Epithelial cell of esophagus (primary cell): ENCODE data around the gene ATP2C1.
A peak's percentile ranks its signal among the peaks of the same experiment; 100 is the strongest.

Source experiments
- DNase-seq: peaks from one replicate; pipeline ENCODE4 v3.0.0; 2010; ENCODE audit warnings: low read depth
- H3K4me3 ChIP-seq: 2 replicates; pipeline ENCODE4 v1.5.1; 2011; ENCODE audit warnings: mild to moderate bottlenecking, low read length, control low read depth
- TF ChIP-seq, protein P1 (sequence below): IDR thresholded peaks from 2 replicates; pipeline ENCODE4 v1.5.1; 2011; ENCODE audit warnings: low read depth, mild to moderate bottlenecking, low read length, control low read depth, inconsistent platforms; ENCODE audit not compliant: insufficient read depth; ENCODE audit errors: missing control alignments

ATP2C1 gene

DNA sequence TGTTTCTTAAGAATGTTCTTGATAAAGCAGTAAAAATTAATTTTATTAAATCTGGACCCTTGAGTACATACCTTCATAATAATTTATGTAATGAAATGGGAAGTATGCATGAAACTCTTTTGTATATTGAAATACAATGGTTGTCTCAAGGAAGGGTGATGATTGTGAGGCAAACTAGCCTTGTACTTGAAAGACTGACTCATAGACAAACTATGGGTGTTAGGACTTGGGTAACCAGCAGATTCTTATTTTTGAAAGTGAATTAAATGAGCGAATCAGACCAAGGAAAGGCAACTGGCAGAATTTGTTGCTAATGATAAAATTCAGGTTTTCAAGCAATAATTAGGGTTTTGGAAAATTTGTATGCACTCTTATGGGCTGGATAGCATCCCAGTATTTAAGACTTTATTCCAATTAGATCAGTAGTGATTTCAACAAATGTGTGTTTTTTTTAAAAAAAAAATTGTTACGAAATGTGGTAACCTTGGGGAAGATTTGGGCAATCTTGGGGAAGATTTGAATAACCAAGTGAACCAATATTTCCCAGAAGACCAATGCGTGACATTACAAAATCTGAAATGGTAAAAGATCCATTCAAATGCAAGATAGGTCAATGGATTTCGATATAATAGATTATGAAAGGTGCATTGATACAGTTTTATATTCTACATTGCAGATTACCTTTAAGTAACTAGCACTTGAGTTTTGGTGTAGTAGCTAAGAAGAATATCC lies 42.0 kb downstream of the ATP2C1 start:
- peak; percentile 71 for DNase-seq
- H3K4me3 ChIP-seq, result no peak overlapping the region
- TF ChIP-seq, protein P1, sequence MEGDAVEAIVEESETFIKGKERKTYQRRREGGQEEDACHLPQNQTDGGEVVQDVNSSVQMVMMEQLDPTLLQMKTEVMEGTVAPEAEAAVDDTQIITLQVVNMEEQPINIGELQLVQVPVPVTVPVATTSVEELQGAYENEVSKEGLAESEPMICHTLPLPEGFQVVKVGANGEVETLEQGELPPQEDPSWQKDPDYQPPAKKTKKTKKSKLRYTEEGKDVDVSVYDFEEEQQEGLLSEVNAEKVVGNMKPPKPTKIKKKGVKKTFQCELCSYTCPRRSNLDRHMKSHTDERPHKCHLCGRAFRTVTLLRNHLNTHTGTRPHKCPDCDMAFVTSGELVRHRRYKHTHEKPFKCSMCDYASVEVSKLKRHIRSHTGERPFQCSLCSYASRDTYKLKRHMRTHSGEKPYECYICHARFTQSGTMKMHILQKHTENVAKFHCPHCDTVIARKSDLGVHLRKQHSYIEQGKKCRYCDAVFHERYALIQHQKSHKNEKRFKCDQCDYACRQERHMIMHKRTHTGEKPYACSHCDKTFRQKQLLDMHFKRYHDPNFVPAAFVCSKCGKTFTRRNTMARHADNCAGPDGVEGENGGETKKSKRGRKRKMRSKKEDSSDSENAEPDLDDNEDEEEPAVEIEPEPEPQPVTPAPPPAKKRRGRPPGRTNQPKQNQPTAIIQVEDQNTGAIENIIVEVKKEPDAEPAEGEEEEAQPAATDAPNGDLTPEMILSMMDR, result no peak

DNA sequence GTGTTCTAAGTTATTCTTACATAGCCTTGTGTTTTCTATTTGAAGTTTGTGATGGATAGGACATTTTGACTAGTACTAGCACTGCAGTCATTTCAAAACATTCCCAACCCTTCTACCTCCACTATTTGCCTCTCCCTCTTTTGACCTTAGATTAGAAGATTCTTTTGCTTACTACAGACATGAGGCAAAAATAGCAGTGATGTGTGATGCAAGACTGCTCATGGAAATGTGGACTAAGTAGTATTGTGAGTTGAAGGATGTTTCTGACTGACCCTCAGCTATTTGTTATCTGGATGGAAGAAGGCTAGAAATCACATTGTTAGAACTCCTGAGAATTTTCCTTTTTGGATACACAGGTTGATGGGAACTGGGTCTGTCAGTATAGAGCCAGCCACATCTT lies 45.9 kb downstream of the ATP2C1 start:
- TF ChIP-seq, protein P1, result no peak
- no peak overlapping the region for H3K4me3 ChIP-seq
- no peak for DNase-seq

DNA sequence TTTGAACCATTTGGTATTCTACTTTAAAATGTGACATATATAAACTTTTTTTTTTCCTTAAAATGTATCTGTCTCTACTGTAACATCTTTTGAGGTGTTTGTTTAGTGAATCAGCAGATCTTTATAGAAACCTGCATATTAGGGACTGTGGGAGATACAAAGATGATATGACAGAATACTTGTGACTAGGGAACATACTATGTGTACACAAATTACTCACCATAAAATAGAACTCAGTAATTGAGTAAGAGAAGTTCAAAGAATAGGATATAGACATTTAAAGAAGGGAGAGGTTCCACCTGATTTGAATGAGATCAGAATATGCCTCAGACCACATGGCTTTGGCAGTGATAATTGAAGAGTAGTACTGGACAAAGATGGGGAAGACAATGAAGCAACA lies 47.9 kb downstream of the ATP2C1 start:
- DNase-seq, result peak; percentile 59
- TF ChIP-seq, protein P1, result no peak
- H3K4me3 ChIP-seq, result no peak overlapping the region

DNA sequence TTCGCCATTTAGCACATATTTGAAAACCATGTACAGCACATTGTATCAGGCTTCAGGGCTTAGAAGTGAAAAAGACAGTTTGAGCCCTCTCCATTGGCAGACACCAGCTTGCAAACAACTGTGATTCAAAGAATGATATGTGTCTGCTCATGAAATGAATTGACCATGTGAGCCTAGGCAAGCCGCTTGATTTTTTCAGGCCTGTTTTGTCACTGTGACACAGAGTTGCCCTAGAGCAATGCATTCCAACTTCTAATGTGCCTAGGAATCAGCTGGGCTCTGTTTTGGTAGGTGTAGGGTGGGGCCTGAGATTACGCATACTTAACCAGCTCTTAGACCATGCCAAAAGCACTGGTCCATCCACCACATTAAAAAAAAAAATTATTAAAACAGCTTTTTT lies 53.0 kb downstream of the ATP2C1 start:
- TF ChIP-seq, protein P1, result no peak
- peak; percentile 62 for DNase-seq
- no peak overlapping the region for H3K4me3 ChIP-seq

DNA sequence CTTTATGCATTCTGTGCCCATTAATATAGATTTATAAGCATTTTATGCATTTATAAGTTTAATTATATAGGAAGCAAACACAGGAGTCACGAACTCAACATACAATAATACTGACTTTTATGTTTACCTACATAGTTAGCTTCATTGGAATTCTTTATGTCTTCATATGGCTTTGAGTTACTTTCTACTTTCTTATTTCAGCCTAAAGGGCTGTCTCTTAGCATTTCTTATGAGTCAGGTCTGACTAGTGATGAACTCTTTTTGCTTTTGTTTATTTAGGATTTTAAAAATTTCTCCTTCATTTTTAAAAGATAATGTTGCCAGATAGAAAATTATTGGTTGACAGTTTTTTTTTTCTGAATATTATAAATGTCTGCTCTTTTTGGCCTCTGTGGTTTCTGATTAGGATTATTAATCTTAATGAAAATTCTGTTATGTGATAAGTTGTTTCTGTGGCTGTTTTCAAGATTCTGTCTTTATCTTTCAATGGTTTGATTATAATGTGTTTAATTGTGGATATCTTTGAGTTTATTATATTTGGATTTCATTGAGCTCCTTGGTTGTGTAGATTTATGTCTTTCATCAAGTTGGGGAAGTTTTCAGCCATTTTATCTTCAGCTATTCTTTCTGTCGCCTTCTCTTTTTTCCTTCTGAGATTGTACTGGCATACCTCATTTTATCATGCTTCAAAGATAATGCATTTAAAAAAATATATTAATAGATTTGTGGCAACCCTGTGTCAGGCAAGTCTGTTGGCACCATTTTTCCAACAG lies 54.3 kb downstream of the ATP2C1 start:
- TF ChIP-seq, protein P1, result no peak
- DNase-seq, result peak; percentile 9

DNA sequence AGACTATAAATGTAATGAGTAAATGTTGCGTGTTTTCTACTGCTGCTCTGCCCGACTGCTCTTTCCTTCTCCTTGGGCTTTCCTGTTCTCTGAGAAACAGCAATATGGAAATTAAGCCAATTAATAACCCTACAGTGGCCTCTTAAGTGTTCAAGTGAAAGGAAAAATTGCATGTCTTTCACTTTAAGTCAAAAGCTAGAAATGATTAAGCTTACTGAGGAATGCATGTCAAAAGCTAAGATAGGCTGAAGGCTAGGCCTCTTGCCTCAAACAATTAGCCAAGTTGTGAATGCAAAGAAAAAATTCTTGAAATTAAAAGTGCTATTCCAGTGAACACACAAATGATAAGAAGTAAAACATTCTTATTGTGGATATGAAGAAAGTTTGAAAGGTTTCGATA lies 55.0 kb downstream of the ATP2C1 start:
- TF ChIP-seq, protein P1, result no peak
- DNase-seq, result no peak
- H3K4me3 ChIP-seq, result no peak overlapping the region

More for the DNA sequence above, 54.3 kb downstream of the ATP2C1 start:
- H3K4me3 ChIP-seq, result no peak overlapping the region
